ENCODE results near the gene PAX4.

The PAX4 gene

DNA sequence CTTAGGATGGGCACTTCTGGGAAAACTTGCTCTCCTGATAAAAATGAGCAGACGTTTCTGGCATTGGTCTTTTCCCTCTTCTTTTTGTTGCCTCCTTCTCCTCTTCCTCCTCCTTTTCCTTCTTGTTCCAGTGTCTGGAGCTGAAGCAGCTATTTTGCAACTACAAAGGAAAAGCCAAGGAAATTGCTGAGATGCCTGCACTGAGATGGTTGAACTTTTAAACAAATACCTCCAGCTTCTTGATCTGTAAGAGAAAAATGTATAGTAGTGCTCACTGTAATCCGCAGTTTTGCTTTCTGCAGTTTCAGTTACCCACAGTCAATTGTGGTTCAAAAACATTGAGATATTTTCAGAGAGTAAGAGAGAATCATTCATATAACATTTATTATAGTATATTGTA, 26.5 kb upstream of the PAX4 start:
- TF ChIP-seq, protein P1, sequence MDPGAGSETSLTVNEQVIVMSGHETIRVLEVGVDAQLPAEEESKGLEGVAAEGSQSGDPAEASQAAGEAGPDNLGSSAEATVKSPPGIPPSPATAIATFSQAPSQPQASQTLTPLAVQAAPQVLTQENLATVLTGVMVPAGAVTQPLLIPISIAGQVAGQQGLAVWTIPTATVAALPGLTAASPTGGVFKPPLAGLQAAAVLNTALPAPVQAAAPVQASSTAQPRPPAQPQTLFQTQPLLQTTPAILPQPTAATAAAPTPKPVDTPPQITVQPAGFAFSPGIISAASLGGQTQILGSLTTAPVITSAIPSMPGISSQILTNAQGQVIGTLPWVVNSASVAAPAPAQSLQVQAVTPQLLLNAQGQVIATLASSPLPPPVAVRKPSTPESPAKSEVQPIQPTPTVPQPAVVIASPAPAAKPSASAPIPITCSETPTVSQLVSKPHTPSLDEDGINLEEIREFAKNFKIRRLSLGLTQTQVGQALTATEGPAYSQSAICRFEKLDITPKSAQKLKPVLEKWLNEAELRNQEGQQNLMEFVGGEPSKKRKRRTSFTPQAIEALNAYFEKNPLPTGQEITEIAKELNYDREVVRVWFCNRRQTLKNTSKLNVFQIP (CRISPR knock-in tag; IDR thresholded peaks at IDR 0.05; ENCODE audit: borderline replicate concordance, low read depth), result no peak
- no peak for TF ChIP-seq ZNF565 (CRISPR knock-in tag; conservative IDR thresholded peaks at IDR 0.05; ENCODE audit: low read depth)
- no peak for TF ChIP-seq ESRRG (CRISPR knock-in tag; IDR thresholded peaks at IDR 0.05)
- no peak for TF ChIP-seq OSR1 (CRISPR knock-in tag; IDR thresholded peaks at IDR 0.05)
- no peak for TF ChIP-seq BACH2 (CRISPR knock-in tag; IDR thresholded peaks at IDR 0.05; ENCODE audit: borderline replicate concordance)
- TF ChIP-seq TCF4 (CRISPR knock-in tag; IDR thresholded peaks at IDR 0.05; ENCODE audit: borderline replicate concordance), result no peak
- TF ChIP-seq ISL1 (CRISPR knock-in tag; IDR thresholded peaks at IDR 0.05), result no peak

DNA sequence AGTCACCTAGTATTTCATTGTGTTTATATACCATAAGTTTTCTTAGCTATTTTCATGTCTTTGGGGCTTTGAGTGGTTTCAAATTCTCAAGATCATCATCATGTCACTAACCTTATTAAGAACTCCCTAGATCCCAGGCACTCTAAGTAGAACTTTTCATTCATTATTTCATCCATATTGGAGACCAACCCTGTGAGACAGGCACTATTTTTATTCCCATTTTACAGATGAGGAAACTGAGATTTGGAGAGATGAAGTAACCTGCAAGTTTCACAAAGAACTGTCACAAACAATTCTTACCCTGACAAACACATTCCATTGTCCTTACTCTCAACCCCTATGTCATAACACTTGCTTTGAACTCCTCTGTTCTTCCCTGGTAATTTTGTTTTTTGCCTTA, 20.3 kb upstream of the PAX4 start:
- TF ChIP-seq ISL1 (CRISPR knock-in tag; IDR thresholded peaks at IDR 0.05) (no peak), BACH2 (CRISPR knock-in tag; IDR thresholded peaks at IDR 0.05; ENCODE audit: borderline replicate concordance) (no peak), CSDC2 (CRISPR knock-in tag; IDR thresholded peaks at IDR 0.05) (no peak), TOX (CRISPR knock-in tag; IDR thresholded peaks at IDR 0.05; ENCODE audit: borderline replicate concordance) (no peak), TCF4 (CRISPR knock-in tag; IDR thresholded peaks at IDR 0.05; ENCODE audit: borderline replicate concordance) (no peak)
- TF ChIP-seq, protein P2, sequence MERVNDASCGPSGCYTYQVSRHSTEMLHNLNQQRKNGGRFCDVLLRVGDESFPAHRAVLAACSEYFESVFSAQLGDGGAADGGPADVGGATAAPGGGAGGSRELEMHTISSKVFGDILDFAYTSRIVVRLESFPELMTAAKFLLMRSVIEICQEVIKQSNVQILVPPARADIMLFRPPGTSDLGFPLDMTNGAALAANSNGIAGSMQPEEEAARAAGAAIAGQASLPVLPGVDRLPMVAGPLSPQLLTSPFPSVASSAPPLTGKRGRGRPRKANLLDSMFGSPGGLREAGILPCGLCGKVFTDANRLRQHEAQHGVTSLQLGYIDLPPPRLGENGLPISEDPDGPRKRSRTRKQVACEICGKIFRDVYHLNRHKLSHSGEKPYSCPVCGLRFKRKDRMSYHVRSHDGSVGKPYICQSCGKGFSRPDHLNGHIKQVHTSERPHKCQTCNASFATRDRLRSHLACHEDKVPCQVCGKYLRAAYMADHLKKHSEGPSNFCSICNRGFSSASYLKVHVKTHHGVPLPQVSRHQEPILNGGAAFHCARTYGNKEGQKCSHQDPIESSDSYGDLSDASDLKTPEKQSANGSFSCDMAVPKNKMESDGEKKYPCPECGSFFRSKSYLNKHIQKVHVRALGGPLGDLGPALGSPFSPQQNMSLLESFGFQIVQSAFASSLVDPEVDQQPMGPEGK (CRISPR knock-in tag; IDR thresholded peaks at IDR 0.05; ENCODE audit: borderline replicate concordance), result no peak
- no peak for ATAC-seq

More for the DNA sequence above, 26.5 kb upstream of the PAX4 start:
- no peak for ATAC-seq

DNA sequence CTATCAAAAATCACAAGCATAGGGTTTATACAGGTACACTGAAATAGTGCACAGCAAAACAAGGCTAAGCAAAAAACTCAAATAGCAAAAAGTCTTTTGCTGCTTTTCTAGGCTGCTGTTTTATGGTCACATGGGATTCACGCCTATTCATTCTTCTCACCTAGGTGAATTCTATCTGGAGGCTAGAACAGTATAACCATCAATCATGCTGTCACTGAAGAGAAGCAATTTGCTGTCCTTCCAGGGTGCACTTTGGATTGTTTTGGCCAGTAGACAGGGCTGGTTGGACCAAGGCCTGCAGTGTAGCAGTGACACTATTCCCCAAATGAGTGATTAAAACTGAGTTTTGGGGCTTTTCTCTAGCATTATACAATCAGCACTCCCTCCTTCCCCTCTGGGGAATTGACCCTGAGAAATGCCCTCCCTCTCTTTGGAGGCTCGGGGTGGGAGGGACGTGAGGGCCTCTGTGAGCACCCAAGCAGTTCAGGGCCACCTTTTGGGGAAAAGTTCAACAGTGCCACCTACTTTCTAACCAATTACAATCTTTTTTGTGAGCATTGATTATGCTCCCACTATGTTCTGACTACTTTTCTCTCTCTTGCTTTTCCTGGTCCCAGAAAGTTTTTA, 17.8 kb upstream of the PAX4 start:
- no peak for ATAC-seq
- no peak for TF ChIP-seq ZNF8 (CRISPR knock-in tag; IDR thresholded peaks at IDR 0.05)
- TF ChIP-seq, protein P2 (CRISPR knock-in tag; IDR thresholded peaks at IDR 0.05; ENCODE audit: borderline replicate concordance), result no peak
- TF ChIP-seq ZNF565 (CRISPR knock-in tag; conservative IDR thresholded peaks at IDR 0.05; ENCODE audit: low read depth), result no peak
- no peak for TF ChIP-seq PPARA (CRISPR knock-in tag; IDR thresholded peaks at IDR 0.05; ENCODE audit: borderline replicate concordance)

DNA sequence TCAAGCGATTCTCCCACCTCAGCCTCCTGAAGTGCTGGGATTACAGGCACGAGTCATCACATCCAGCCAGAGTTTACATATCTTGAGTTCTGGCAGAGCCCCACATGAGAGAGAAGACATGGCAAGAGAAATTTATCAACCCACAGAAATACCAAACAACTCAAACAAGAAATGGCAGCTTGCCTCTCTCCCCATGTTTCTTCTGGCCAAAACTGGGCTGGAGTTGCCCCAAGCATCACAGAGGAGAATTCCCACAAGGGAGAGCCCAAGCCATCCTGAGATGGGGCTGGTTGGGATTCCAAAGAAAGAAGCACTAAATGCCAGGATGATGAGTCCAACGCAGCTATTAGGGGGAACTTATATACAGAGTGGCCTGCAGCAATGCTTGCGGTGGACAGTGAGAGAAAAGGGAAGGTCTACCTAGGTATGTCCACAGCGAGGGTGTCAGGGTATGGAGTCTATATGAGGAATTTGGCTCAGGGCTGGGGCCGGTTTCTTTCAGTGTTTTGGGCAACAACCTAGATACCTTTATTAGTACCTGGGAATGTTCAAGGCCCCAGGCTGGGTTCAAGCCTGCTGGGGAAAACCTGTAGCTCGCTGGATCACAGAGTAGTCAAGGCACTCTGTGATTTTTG, 14.5 kb upstream of the PAX4 start:
- ATAC-seq, result peak; percentile 43
- TF ChIP-seq ZFP30 (CRISPR knock-in tag; IDR thresholded peaks at IDR 0.05), result no peak
- TF ChIP-seq ZC3H10 (CRISPR knock-in tag; IDR thresholded peaks at IDR 0.05), result no peak
- TF ChIP-seq RARB (CRISPR knock-in tag; IDR thresholded peaks at IDR 0.05), result no peak
- TF ChIP-seq, protein P3, sequence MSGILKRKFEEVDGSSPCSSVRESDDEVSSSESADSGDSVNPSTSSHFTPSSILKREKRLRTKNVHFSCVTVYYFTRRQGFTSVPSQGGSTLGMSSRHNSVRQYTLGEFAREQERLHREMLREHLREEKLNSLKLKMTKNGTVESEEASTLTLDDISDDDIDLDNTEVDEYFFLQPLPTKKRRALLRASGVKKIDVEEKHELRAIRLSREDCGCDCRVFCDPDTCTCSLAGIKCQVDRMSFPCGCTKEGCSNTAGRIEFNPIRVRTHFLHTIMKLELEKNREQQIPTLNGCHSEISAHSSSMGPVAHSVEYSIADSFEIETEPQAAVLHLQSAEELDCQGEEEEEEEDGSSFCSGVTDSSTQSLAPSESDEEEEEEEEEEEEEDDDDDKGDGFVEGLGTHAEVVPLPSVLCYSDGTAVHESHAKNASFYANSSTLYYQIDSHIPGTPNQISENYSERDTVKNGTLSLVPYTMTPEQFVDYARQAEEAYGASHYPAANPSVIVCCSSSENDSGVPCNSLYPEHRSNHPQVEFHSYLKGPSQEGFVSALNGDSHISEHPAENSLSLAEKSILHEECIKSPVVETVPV (CRISPR knock-in tag; IDR thresholded peaks at IDR 0.05), result no peak
- TF ChIP-seq ESRRG (CRISPR knock-in tag; IDR thresholded peaks at IDR 0.05), result no peak
- TF ChIP-seq, protein P1 (CRISPR knock-in tag; IDR thresholded peaks at IDR 0.05; ENCODE audit: borderline replicate concordance, low read depth), result no peak
